ENCODE measurements around the gene DDAH1.

DDAH1 gene

GRCh38 chr1:85276978-85277639 is 187.8 kb downstream of the DDAH1 start:
- no peak for TF ChIP-seq CTCF (IDR thresholded peaks at IDR 0.05; ENCODE audit: insufficient read depth, low read length, missing control alignments)
- H3K4me3 ChIP-seq (ENCODE audit: low read depth, low read length): peak overlapping the region; percentile 94
- CTCF ChIA-PET: interaction anchor here (1.0 to 10.5 kb wide), 7 partner anchors 9 to 416 kb away, joined by 3 to 146 read pairs (median 5); partner anchors contain the start of gene C1orf52
- POLR2A ChIA-PET: interaction anchor here (0.6 to 2.7 kb wide), 10 partner anchors 14 to 330 kb away, joined by 3 to 15 read pairs (median 5); partner anchors contain the start of genes C1orf52 and CCN1
- no peak for DNase-seq (ENCODE audit: low read depth, low spot score)

GRCh38 chr1:85276215-85276977 is 188.6 kb downstream of the DDAH1 start, which contains the start of gene BCL10:
BCL10 (minus strand) TSS chr1:85276632; CDS start chr1:85276352, 280 bp downstream.
- ChIA-PET POLR2A (interaction anchor here (0.7 to 2.7 kb wide), 10 partner anchors 15 to 407 kb away, joined by 3 to 15 read pairs (median 5); partner anchors contain the start of genes C1orf52 and CCN1), CTCF (interaction anchor here (1.0 to 10.5 kb wide), 8 partner anchors 8 to 417 kb away, joined by 3 to 146 read pairs (median 4); partner anchors contain the start of gene C1orf52)
- peak; percentile 82 for DNase-seq (ENCODE audit: low read depth, low spot score)
- peak within 1 kb of the TSS; percentile 94 for H3K4me3 ChIP-seq (ENCODE audit: low read depth, low read length)
- TF ChIP-seq CTCF (IDR thresholded peaks at IDR 0.05; ENCODE audit: insufficient read depth, low read length, missing control alignments): no peak

- POLR2A ChIA-PET: interaction anchor here (1.0 to 2.7 kb wide), 6 partner anchors 17 to 408 kb away, joined by 3 to 15 read pairs (median 6); partner anchors contain the start of genes C1orf52 and CCN1
- no peak for DNase-seq (ENCODE audit: low read depth, low spot score)
- TF ChIP-seq CTCF (IDR thresholded peaks at IDR 0.05; ENCODE audit: insufficient read depth, low read length, missing control alignments): no peak
- CTCF ChIA-PET: interaction anchor here (1.2 to 10.5 kb wide), 6 partner anchors 8 to 166 kb away, joined by 4 to 146 read pairs (median 4); partner anchors contain the start of gene C1orf52
- peak overlapping the region; percentile 94 for H3K4me3 ChIP-seq (ENCODE audit: low read depth, low read length)
Measured at GRCh38 chr1:85275701-85276214, 189.2 kb downstream of the DDAH1 start.

DNA sequence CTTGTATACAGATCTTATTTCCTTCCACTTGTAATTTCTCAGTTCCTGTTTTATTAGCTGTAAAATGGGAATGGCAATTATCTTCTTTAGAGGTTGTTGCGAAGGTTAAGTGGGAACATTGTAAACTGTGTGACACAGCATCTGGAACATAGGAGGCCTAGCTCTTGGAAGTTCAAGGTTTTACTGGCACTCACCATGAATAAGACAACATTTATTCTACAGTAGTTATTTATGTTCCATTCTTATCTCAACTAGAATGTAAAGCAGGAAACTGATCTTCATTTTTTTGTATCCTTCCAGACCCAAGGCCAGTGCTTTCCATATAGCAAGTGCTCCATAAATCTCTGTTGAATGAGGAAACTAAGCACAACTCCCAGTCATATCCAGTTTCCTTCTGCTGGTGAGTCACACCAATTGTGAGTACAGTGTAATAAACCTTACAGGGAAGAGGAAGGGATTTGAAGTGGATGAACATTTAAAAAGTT is 189.9 kb downstream of the DDAH1 start:
- no peak for TF ChIP-seq CTCF (IDR thresholded peaks at IDR 0.05; ENCODE audit: insufficient read depth, low read length, missing control alignments)
- POLR2A ChIA-PET: interaction anchor here (2.1 kb wide), 1 partner anchor 16 kb away, joined by 10 read pairs; the partner anchor contains the start of gene C1orf52
- CTCF ChIA-PET: interaction anchor here (1.2 to 10.5 kb wide), 5 partner anchors 10 to 330 kb away, joined by 4 to 146 read pairs (median 4); partner anchors contain the start of gene C1orf52
- H3K4me3 ChIP-seq (ENCODE audit: low read depth, low read length): peak overlapping the region; percentile 94
- DNase-seq (ENCODE audit: low read depth, low spot score): no peak

DNA sequence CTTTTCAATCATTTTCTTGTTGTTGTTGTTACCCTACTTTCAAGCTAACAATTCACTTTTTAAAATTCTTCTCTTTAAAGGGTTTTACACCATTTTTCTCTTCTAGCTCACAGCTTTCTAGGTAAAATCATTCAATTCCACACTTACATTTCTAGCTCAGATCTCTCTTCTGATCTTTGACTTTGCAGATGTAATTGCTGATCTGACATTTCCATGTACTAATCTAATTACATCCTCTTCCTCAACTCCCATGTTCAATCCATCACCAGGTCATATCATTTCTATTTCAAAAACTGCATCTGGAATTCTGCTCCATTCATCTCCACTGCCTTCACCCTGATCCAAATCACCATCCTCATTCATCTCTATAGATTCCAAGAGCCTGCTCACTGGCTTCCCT is 191.6 kb downstream of the DDAH1 start:
- no peak overlapping the region for H3K4me3 ChIP-seq (ENCODE audit: low read depth, low read length)
- CTCF ChIA-PET: interaction anchor here (1.0 to 10.5 kb wide), 5 partner anchors 14 to 328 kb away, joined by 3 to 146 read pairs (median 5); partner anchors contain the start of gene C1orf52
- no peak for TF ChIP-seq CTCF (IDR thresholded peaks at IDR 0.05; ENCODE audit: insufficient read depth, low read length, missing control alignments)
- no peak for DNase-seq (ENCODE audit: low read depth, low spot score)
- POLR2A ChIA-PET: no interaction called here
